Endothelial cell of umbilical vein (primary cell): ENCODE measurements around the gene LHPP. TPM values are rescaled to one million over a fixed set of nuclear protein-coding genes. Genes with fewer than 3 reads are reported as not detected.

ENCODE experiments used
- BruUV-seq: library from RNA; stranded (reverse); fragments of 400-500 nt; replicated peaks from 2 replicates; lab custom pipeline; 2021; lab: Mats Ljungman, UMichigan
- CTCF ChIA-PET: fragments of 300-600, 350-600 bp; sonication (Branson Sonifier 250); formaldehyde crosslinking; loops from one replicate; lab custom pipeline; 2021; ENCODE audit warnings: antibody characterized with exemption, inconsistent platforms; lab: Charles Lee
- POLR2A ChIA-PET: fragments of 300-600, 350-600 bp; sonication (Branson Sonifier 250); formaldehyde crosslinking; loops from one replicate; lab custom pipeline; 2021; ENCODE audit warnings: antibody characterized with exemption, inconsistent platforms; lab: Charles Lee
- DNase-seq: peaks from one replicate; pipeline ENCODE4 v3.0.0-alpha.2; 2011; ENCODE audit warnings: low read depth, low spot score
- FAIRE-seq: peaks from 2 replicates; lab custom pipeline; 2011; peaks lifted over from hg19 to GRCh38; lab: Jason Lieb, UNC
- H2AFZ ChIP-seq: 2 replicates; pipeline ENCODE4 v1.6.0; 2012; ENCODE audit warnings: low read depth, low read length, control low read depth, inconsistent platforms
- H3K27ac ChIP-seq: 2 replicates; pipeline ENCODE4 v1.5.1; 2011; ENCODE audit warnings: low read depth, mild to moderate bottlenecking, control low read depth, low read length, moderate library complexity; ENCODE audit not compliant: insufficient read depth
- H3K27me3 ChIP-seq, 2 experiments: 2 replicates each; pipeline versions ENCODE4 v1.6.0 to v1.6.1; 2011; ENCODE audit warnings: low read length in 2 of 2, mixed read lengths in 1 of 2; ENCODE audit not compliant: control insufficient read depth in 2 of 2, insufficient read depth in 2 of 2
- H3K36me3 ChIP-seq, 2 experiments: 2 replicates in 1 of 2; 3 replicates in 1 of 2; pipeline ENCODE4 v1.5.1; 2011; ENCODE audit warnings: low read length in 2 of 2, mild to moderate bottlenecking in 1 of 2, moderate library complexity in 1 of 2; ENCODE audit not compliant: control insufficient read depth in 2 of 2, insufficient read depth in 2 of 2; ENCODE audit errors: extremely low read depth in 1 of 2
- H3K4me1 ChIP-seq: 3 replicates; pipeline ENCODE4 v1.5.1; 2011; ENCODE audit warnings: mild to moderate bottlenecking, low read length; ENCODE audit not compliant: control insufficient read depth, insufficient read depth; ENCODE audit errors: extremely low read depth
- H3K4me2 ChIP-seq: 2 replicates; pipeline ENCODE4 v1.6.1; 2011; ENCODE audit warnings: low read length, control low read depth, mixed read lengths; ENCODE audit not compliant: insufficient read depth
- H3K4me3 ChIP-seq, 3 experiments: fragments of 200-600 bp in 1 of 3; sonication (generic), shearing (Covaris generic) in 1 of 3; replicated peaks in 1 of 3; 2 replicates each; pipeline ENCODE4 v1.5.1; 2011 to 2016; ENCODE audit warnings: control low read depth in 3 of 3, low read length in 3 of 3, mild to moderate bottlenecking in 2 of 3, inconsistent platforms in 1 of 3, low read depth in 1 of 3, moderate library complexity in 1 of 3; ENCODE audit not compliant: insufficient read depth in 1 of 3
- H3K79me2 ChIP-seq: 2 replicates; pipeline ENCODE4 v1.6.0; 2012; ENCODE audit warnings: low read length, inconsistent platforms; ENCODE audit not compliant: control insufficient read depth, insufficient read depth
- H3K9ac ChIP-seq: replicated peaks from 2 replicates; pipeline ENCODE3; 2011; ENCODE audit warnings: low read length, control low read depth; ENCODE audit not compliant: insufficient read depth; ENCODE audit errors: extremely low read depth
- H3K9me1 ChIP-seq: replicated peaks from 3 replicates; pipeline ENCODE4 v1.6.0; 2011; ENCODE audit warnings: mild to moderate bottlenecking, low read length; ENCODE audit not compliant: control insufficient read depth, insufficient read depth; ENCODE audit errors: extremely low read depth
- H3K9me3 ChIP-seq: replicated peaks from 2 replicates; pipeline ENCODE4 v1.5.1; 2012; ENCODE audit warnings: low read length, inconsistent platforms; ENCODE audit not compliant: control insufficient read depth, insufficient read depth
- H4K20me1 ChIP-seq: replicated peaks from 2 replicates; pipeline ENCODE3; 2011; ENCODE audit warnings: mild to moderate bottlenecking, low read length; ENCODE audit not compliant: control insufficient read depth, insufficient read depth; ENCODE audit errors: extremely low read depth
- CTCF ChIP-seq, 2 donors: IDR thresholded peaks; 1 replicate in 1 of 2; 2 replicates in 1 of 2; pipeline ENCODE4 v1.5.1; 2011; ENCODE audit warnings: low read length in 2 of 2, mild to moderate bottlenecking in 2 of 2, moderate library complexity in 2 of 2, control low read depth in 1 of 2, inconsistent platforms in 1 of 2, low read depth in 1 of 2; ENCODE audit not compliant: insufficient read depth in 1 of 2; ENCODE audit errors: extremely low read depth in 1 of 2
- EZH2 ChIP-seq: IDR thresholded peaks from 2 replicates; pipeline ENCODE4 v1.6.1; 2012; ENCODE audit warnings: borderline replicate concordance, low read depth, mild to moderate bottlenecking, moderate library complexity, low read length, inconsistent platforms; ENCODE audit not compliant: severe bottlenecking
- FOS ChIP-seq: IDR thresholded peaks from 2 replicates; pipeline ENCODE4 v1.6.1; 2011; ENCODE audit warnings: mild to moderate bottlenecking, low read length, moderate library complexity, borderline replicate concordance; ENCODE audit not compliant: insufficient read depth
- GATA2 ChIP-seq: IDR thresholded peaks from 2 replicates; pipeline ENCODE4 v1.7.0; 2011; ENCODE audit warnings: low read depth, mild to moderate bottlenecking, moderate library complexity, mixed read lengths, low read length; ENCODE audit not compliant: insufficient read length, insufficient read depth
- JUN ChIP-seq: IDR thresholded peaks from 2 replicates; pipeline ENCODE4 v1.6.1; 2011; ENCODE audit warnings: borderline replicate concordance, low read depth; ENCODE audit not compliant: insufficient read length, insufficient read depth
- MYC ChIP-seq: IDR thresholded peaks from one replicate; pipeline ENCODE4 v1.6.1; 2011; ENCODE audit warnings: mild to moderate bottlenecking, low read depth, low read length
- POLR2A ChIP-seq: IDR thresholded peaks from 2 replicates; pipeline ENCODE4 v1.6.1; 2012; ENCODE audit warnings: low read depth, mild to moderate bottlenecking, control low read depth, low read length
- POLR2AphosphoS5 ChIP-seq: IDR thresholded peaks from 2 replicates; pipeline ENCODE4 v1.6.1; 2012; ENCODE audit warnings: low read depth, mild to moderate bottlenecking, control low read depth, low read length, moderate library complexity; ENCODE audit not compliant: insufficient read depth
- dilution Hi-C: fragments of 300-500 bp; cut with MboI; formaldehyde crosslinking; loops from one replicate; pipeline ENCODE4 v1.15.0; 2019; ENCODE audit warnings: low sequenced_read_pairs; ENCODE audit not compliant: extremely low pct_ligation_motif_present
- intact Hi-C: fragments of 100-400 bp; cut with micrococcal nuclease; formaldehyde crosslinking; loops from one replicate; pipeline ENCODE4 v1.10.0; 2022
- polyA plus RNA-seq, 4 experiments: library from polyadenylated mRNA; depleted of rRNA in 3 of 4; stranded (reverse) in 3 of 4; unstranded in 1 of 4; fragments of >200 nt; gene quantifications; 2 replicates each; pipeline versions ENCODE4 v1.2.1 to v1.2.3, GENCODE V29; 2011 to 2012; ENCODE audit warnings: missing spikeins in 1 of 4
- total RNA-seq: library from RNA; stranded (reverse); gene quantifications from 2 replicates; pipeline ENCODE4 v1.2.3, GENCODE V29; 2021
- TF ChIP-seq, protein P1 (sequence below): IDR thresholded peaks from 2 replicates; pipeline ENCODE4 v1.6.1; 2011; ENCODE audit not compliant: insufficient read depth, insufficient read length

LHPP gene
- total and polyA plus RNA-seq, 2 donors (not counting 3 experiments of a cell fraction or from before 2014, with no cell fraction given): 5.8 to 11.2 TPM

DNA sequence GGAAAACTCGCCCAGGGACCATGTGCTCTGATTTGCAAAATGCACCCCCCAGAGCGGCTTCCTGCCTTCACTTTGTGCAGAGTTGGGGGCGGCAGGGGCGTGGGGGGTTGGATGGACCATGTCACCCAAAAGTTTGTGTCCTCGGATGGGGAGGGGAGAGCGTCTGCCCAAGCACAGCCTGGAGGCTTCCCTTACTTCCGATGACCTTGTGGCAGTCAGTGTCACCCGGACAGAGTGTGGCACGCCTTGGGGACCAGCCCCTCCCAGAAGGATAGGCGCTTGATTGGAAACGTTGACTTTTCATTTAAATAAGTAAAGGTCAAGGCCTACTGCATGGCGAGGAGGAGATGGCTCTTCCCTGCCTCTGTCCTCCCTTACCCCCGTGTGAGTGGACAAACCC lies 71.6 kb downstream of the LHPP start:
- no peak for TF ChIP-seq CTCF (IDR thresholded peaks at IDR 0.05; ENCODE audit: extremely low read depth in 1 of 2, insufficient read depth in 1 of 2, low read depth in 1 of 2, low read length in 2 of 2)
- no peak for TF ChIP-seq POLR2AphosphoS5
- no peak for TF ChIP-seq GATA2
- TF ChIP-seq FOS: no peak
- TF ChIP-seq JUN: no peak
- TF ChIP-seq EZH2: no peak
- TF ChIP-seq, protein P1, sequence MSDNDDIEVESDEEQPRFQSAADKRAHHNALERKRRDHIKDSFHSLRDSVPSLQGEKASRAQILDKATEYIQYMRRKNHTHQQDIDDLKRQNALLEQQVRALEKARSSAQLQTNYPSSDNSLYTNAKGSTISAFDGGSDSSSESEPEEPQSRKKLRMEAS: no peak
- no peak for TF ChIP-seq MYC
- TF ChIP-seq POLR2A: no peak
- ChIA-PET POLR2A (no interaction called here), CTCF (interaction anchor here (1.0 to 4.4 kb wide), 2 partner anchors 207 to 214 kb away, joined by 3 to 90 read pairs; partner anchors contain the start of gene FAM53B)
- Histone ChIP-seq H3K9me3 (no peaks in the 10 kb centered on the region), H3K9me1 (no peaks in the 10 kb centered on the region), H3K27me3 (no peaks in the 10 kb centered on the region), H3K4me2 (no peak overlapping the region), H3K4me3 (no peak overlapping the region), H3K27ac (no peak overlapping the region), H3K4me1 (no peaks in the 10 kb centered on the region), H3K9ac (no peak overlapping the region), H3K79me2 (no peaks in the 10 kb centered on the region), H4K20me1 (no peaks in the 10 kb centered on the region), H2AFZ (no peak overlapping the region), H3K36me3 (no peaks in the 10 kb centered on the region)
- intact Hi-C loops: loop anchor here (5.0 kb wide), 1 partner anchor 444 kb away; no protein-coding TSS in a partner anchor
- FAIRE-seq (no peak), DNase-seq (no peak)
- no TSS peak for BruUV-seq
- dilution Hi-C loops: no loop called here
